GM23338 (cell line): Measurements from ENCODE around the gene MYO18A. TPM values are rescaled to one million over a fixed set of nuclear protein-coding genes. Genes with fewer than 3 reads are reported as not detected.

Source experiments
- ATAC-seq: fragments of 200-7000 bp; cut with Tn5 transposase; 3 replicates; pipeline ENCODE4 v1.9.1; 2020
- DNase-seq: peaks from one replicate; pipeline ENCODE4 v3.0.0-alpha.2; 2015; ENCODE audit warnings: low spot score
- H2AFZ ChIP-seq: fragments of 200-600 bp; sonication (generic); 2 replicates; pipeline ENCODE4 v1.8.0; 2016; ENCODE audit warnings: antibody characterized with exemption, mild to moderate bottlenecking, moderate library complexity
- H3F3A ChIP-seq: fragments of 200-600 bp; sonication (generic); replicated peaks from 2 replicates; pipeline ENCODE4 v1.8.0; 2017; ENCODE audit warnings: antibody characterized with exemption, mixed run types, low read depth
- H3K27ac ChIP-seq: fragments of 200-600 bp; sonication (generic); 2 replicates; pipeline ENCODE4 v1.6.1; 2016; ENCODE audit warnings: low read depth
- H3K27me3 ChIP-seq: fragments of 200-600 bp; sonication (generic); 2 replicates; pipeline ENCODE4 v1.8.0; 2016; ENCODE audit warnings: mild to moderate bottlenecking, mixed run types, moderate library complexity; ENCODE audit not compliant: insufficient read depth
- H3K36me3 ChIP-seq: fragments of 200-600 bp; sonication (generic); 2 replicates; pipeline ENCODE4 v1.8.0; 2016; ENCODE audit warnings: mild to moderate bottlenecking; ENCODE audit not compliant: insufficient read depth
- H3K4me1 ChIP-seq: fragments of 200-600 bp; sonication (generic); 2 replicates; pipeline ENCODE4 v1.8.0; 2016; ENCODE audit warnings: mild to moderate bottlenecking, moderate library complexity; ENCODE audit not compliant: insufficient read depth
- H3K4me2 ChIP-seq: fragments of 200-600 bp; sonication (generic); 2 replicates; pipeline ENCODE4 v1.7.1; 2017; ENCODE audit warnings: mixed run types
- H3K4me3 ChIP-seq: fragments of 200-600 bp; sonication (generic); 2 replicates; pipeline ENCODE4 v1.6.1; 2016; ENCODE audit warnings: mixed run types
- H3K79me2 ChIP-seq: fragments of 200-600 bp; sonication (generic); replicated peaks from 2 replicates; pipeline ENCODE4 v1.8.0; 2017; ENCODE audit warnings: mild to moderate bottlenecking; ENCODE audit not compliant: insufficient read depth
- H3K9me2 ChIP-seq: fragments of 200-600 bp; sonication (generic); 2 replicates; pipeline ENCODE4 v1.8.0; 2017; ENCODE audit not compliant: insufficient read depth
- H4K20me1 ChIP-seq: fragments of 200-600 bp; sonication (generic); replicated peaks from 2 replicates; pipeline ENCODE4 v1.8.0; 2017; ENCODE audit warnings: mild to moderate bottlenecking; ENCODE audit not compliant: insufficient read depth
- H3K27ac Mint-ChIP-seq: 2 replicates; pipeline ENCODE4 v1.8.0; 2020; ENCODE audit warnings: inconsistent platforms, mild to moderate bottlenecking, moderate library complexity, mixed read lengths
- H3K27me3 Mint-ChIP-seq: 3 replicates; pipeline ENCODE4 v1.8.0; 2022; ENCODE audit warnings: low read depth, mild to moderate bottlenecking, moderate library complexity, mixed read lengths, inconsistent platforms; ENCODE audit not compliant: insufficient read depth, poor library complexity
- H3K36me3 Mint-ChIP-seq: 3 replicates; pipeline ENCODE4 v1.8.0; 2021; ENCODE audit warnings: low read depth, mild to moderate bottlenecking, inconsistent platforms, moderate library complexity, mixed read lengths
- H3K4me1 Mint-ChIP-seq: 3 replicates; pipeline ENCODE4 v1.8.0; 2020; ENCODE audit warnings: mild to moderate bottlenecking, inconsistent platforms, mixed read lengths
- H3K4me3 Mint-ChIP-seq: 3 replicates; pipeline ENCODE4 v1.8.0; 2021; ENCODE audit warnings: moderate library complexity, mild to moderate bottlenecking, inconsistent platforms, mixed read lengths
- H3K9me3 Mint-ChIP-seq: 3 replicates; pipeline ENCODE4 v1.8.0; 2020; ENCODE audit warnings: moderate library complexity, mild to moderate bottlenecking, inconsistent platforms, mixed read lengths
- EZH2 ChIP-seq: fragments of 200-600 bp; sonication (generic); IDR thresholded peaks from one replicate; pipeline ENCODE4 v1.8.0; 2017; ENCODE audit warnings: antibody characterized with exemption, mild to moderate bottlenecking, low read depth; ENCODE audit not compliant: unreplicated experiment
- EZH2phosphoT487 ChIP-seq: fragments of 200-600 bp; sonication (generic); IDR thresholded peaks from one replicate; pipeline ENCODE4 v1.8.1; 2018; ENCODE audit warnings: antibody characterized with exemption; ENCODE audit not compliant: unreplicated experiment
- JUNB ChIP-seq: IDR thresholded peaks from one replicate; pipeline ENCODE4 v1.6.1; 2016; ENCODE audit warnings: antibody characterized with exemption; ENCODE audit not compliant: unreplicated experiment
- NANOG ChIP-seq: IDR thresholded peaks from 2 replicates; pipeline ENCODE4 v1.6.1; 2016; ENCODE audit warnings: antibody characterized with exemption, borderline replicate concordance
- POLR2AphosphoS5 ChIP-seq: IDR thresholded peaks from 2 replicates; pipeline ENCODE4 v1.6.1; 2016; ENCODE audit warnings: antibody characterized with exemption, low read depth
- REST ChIP-seq: IDR thresholded peaks from one replicate; pipeline ENCODE4 v1.6.1; 2018; ENCODE audit warnings: antibody characterized with exemption; ENCODE audit not compliant: unreplicated experiment
- STAT1 ChIP-seq: IDR thresholded peaks from one replicate; pipeline ENCODE4 v1.6.1; 2016; ENCODE audit warnings: antibody characterized with exemption; ENCODE audit not compliant: unreplicated experiment
- ZNF114 ChIP-seq: fragments of 250-450 bp; sonication (Bioruptor Pico); IDR thresholded peaks from 2 replicates; pipeline ENCODE4 v1.5.0; 2020; ENCODE audit warnings: mild to moderate bottlenecking, moderate library complexity
- ZNF331 ChIP-seq: fragments of 250-450 bp; sonication (Bioruptor Pico); IDR thresholded peaks from 2 replicates; pipeline ENCODE4 v1.5.0; 2020; ENCODE audit warnings: low read depth, mild to moderate bottlenecking, moderate library complexity
- polyA plus RNA-seq: library from polyadenylated mRNA; unstranded; fragments of >200 nt; fragmentation: Nextera tagmentation; extraction: Ambion mirVana; gene quantifications from 2 replicates; pipeline ENCODE4 v1.2.1, GENCODE V29; 2016
- total RNA-seq: library from RNA; depleted of rRNA; stranded (reverse); fragments of >200 nt; shearing (Covaris generic); gene quantifications from 2 replicates; pipeline ENCODE4 v1.2.3, GENCODE V29; 2014
- TF ChIP-seq, protein P1 (sequence below), 2 experiments: fragments of 200-600 bp in 1 of 2; sonication (generic) in 1 of 2; conservative IDR thresholded peaks; 2 replicates each; pipeline versions ENCODE4 v1.5.1 to v1.6.1; 2016 to 2017; ENCODE audit warnings: antibody characterized with exemption in 2 of 2, low read depth in 2 of 2, mild to moderate bottlenecking in 2 of 2, moderate library complexity in 1 of 2

MYO18A gene
- total and polyA plus RNA-seq, 2 experiments from 2014 or later = 18.3 to 37.5 TPM

GRCh38 chr17:29170682-29171081 lies 9.5 kb downstream of the MYO18A start:
- Histone ChIP-seq H3K9me2 (no peaks in the 10 kb centered on the region), H3K4me1 (peaks cover under 1% of the 10 kb centered on the region; the same call in 1 of the 2 replicates), H3K79me2 (peaks cover 44% of the 10 kb centered on the region), H3K4me2 (no peak overlapping the region), H2AFZ (no peak overlapping the region), H3K36me3 (no peaks in the 10 kb centered on the region), H3F3A (no peaks in the 10 kb centered on the region), H3K27me3 (no peaks in the 10 kb centered on the region), H4K20me1 (peaks cover 4% of the 10 kb centered on the region; the same call in 1 of the 2 replicates), H3K4me3 (no peak overlapping the region), H3K27ac (no peak overlapping the region)
- ATAC-seq = no peak
- no peak for DNase-seq
- H3K36me3 Mint-ChIP-seq = peaks cover 8% of the 10 kb centered on the region
- H3K4me1 Mint-ChIP-seq = peaks cover 9% of the 10 kb centered on the region
- no peaks in the 10 kb centered on the region for H3K27me3 Mint-ChIP-seq
- H3K9me3 Mint-ChIP-seq = no peaks in the 10 kb centered on the region
- no peak overlapping the region for H3K4me3 Mint-ChIP-seq
- no peak for TF ChIP-seq EZH2phosphoT487
- no peak for TF ChIP-seq REST
- no peak for TF ChIP-seq NANOG
- TF ChIP-seq POLR2AphosphoS5 = no peak
- TF ChIP-seq JUNB = no peak
- no peak for TF ChIP-seq STAT1
- no peak for TF ChIP-seq ZNF114 (CRISPR knock-in tag)
- no peak overlapping the region for H3K27ac Mint-ChIP-seq

GRCh38 chr17:29169806-29170591 lies 10.2 kb downstream of the MYO18A start:
- Histone ChIP-seq H3K4me3 (no peak overlapping the region), H3K4me2 (no peak overlapping the region), H3K9me2 (no peaks in the 10 kb centered on the region), H3K27me3 (no peaks in the 10 kb centered on the region), H3K36me3 (no peaks in the 10 kb centered on the region), H3K4me1 (no peaks in the 10 kb centered on the region), H4K20me1 (peaks cover 4% of the 10 kb centered on the region; the same call in 1 of the 2 replicates), H3K27ac (no peak overlapping the region), H2AFZ (no peak overlapping the region), H3F3A (no peaks in the 10 kb centered on the region), H3K79me2 (peaks cover 37% of the 10 kb centered on the region)
- no peak for ATAC-seq
- no peak overlapping the region for H3K4me3 Mint-ChIP-seq
- no peak overlapping the region; the same call in 1 of the 2 replicates for H3K27ac Mint-ChIP-seq
- peaks cover 12% of the 10 kb centered on the region for H3K36me3 Mint-ChIP-seq
- peaks cover 1% of the 10 kb centered on the region for H3K27me3 Mint-ChIP-seq
- H3K4me1 Mint-ChIP-seq = peaks cover 9% of the 10 kb centered on the region
- DNase-seq = no peak
- no peaks in the 10 kb centered on the region for H3K9me3 Mint-ChIP-seq
- TF ChIP-seq ZNF114 (CRISPR knock-in tag) = no peak
- TF ChIP-seq, protein P1, sequence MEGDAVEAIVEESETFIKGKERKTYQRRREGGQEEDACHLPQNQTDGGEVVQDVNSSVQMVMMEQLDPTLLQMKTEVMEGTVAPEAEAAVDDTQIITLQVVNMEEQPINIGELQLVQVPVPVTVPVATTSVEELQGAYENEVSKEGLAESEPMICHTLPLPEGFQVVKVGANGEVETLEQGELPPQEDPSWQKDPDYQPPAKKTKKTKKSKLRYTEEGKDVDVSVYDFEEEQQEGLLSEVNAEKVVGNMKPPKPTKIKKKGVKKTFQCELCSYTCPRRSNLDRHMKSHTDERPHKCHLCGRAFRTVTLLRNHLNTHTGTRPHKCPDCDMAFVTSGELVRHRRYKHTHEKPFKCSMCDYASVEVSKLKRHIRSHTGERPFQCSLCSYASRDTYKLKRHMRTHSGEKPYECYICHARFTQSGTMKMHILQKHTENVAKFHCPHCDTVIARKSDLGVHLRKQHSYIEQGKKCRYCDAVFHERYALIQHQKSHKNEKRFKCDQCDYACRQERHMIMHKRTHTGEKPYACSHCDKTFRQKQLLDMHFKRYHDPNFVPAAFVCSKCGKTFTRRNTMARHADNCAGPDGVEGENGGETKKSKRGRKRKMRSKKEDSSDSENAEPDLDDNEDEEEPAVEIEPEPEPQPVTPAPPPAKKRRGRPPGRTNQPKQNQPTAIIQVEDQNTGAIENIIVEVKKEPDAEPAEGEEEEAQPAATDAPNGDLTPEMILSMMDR (conservative IDR thresholded peaks at IDR 0.05; ENCODE audit: low read depth in 2 of 2) = no peak
- TF ChIP-seq EZH2 = no peak
- no peak for TF ChIP-seq REST
- TF ChIP-seq NANOG = no peak
- TF ChIP-seq JUNB = no peak
- no peak for TF ChIP-seq ZNF331
- TF ChIP-seq EZH2phosphoT487 = no peak
- TF ChIP-seq STAT1 = no peak
- no peak for TF ChIP-seq POLR2AphosphoS5
